GM23248 (cell line): ENCODE measurements around the gene ADAMTS17.

Experiments
- EZH2 ChIP-seq: fragments of 200-600 bp; sonication (generic); IDR thresholded peaks from 2 replicates; pipeline ENCODE4 v1.6.1; 2018; ENCODE audit warnings: antibody characterized with exemption, mild to moderate bottlenecking; ENCODE audit not compliant: insufficient read depth, poor library complexity, severe bottlenecking
- EZH2phosphoT487 ChIP-seq: fragments of 200-600 bp; sonication (generic); IDR thresholded peaks from 2 replicates; pipeline ENCODE4 v1.6.1; 2018; ENCODE audit warnings: antibody characterized with exemption, moderate library complexity, mild to moderate bottlenecking, low read depth; ENCODE audit not compliant: insufficient read depth

- no peak for TF ChIP-seq EZH2phosphoT487
- TF ChIP-seq EZH2: no peak
Observed at GRCh38 chr15:100022806-100023205, 319.0 kb downstream of the ADAMTS17 start.
